NCI-H774 (cell line): ENCODE results near the gene C1QC.
"Not testable (repeated sequence)": the region's sequence is repeated elsewhere in the genome, so short reads cannot be mapped to it uniquely, and the experiment has no call there.

ENCODE experiments used
- DNase-seq: peaks from one replicate; lab custom pipeline; 2025; lab: John Stamatoyannopoulos, UW

The C1QC gene

DNA sequence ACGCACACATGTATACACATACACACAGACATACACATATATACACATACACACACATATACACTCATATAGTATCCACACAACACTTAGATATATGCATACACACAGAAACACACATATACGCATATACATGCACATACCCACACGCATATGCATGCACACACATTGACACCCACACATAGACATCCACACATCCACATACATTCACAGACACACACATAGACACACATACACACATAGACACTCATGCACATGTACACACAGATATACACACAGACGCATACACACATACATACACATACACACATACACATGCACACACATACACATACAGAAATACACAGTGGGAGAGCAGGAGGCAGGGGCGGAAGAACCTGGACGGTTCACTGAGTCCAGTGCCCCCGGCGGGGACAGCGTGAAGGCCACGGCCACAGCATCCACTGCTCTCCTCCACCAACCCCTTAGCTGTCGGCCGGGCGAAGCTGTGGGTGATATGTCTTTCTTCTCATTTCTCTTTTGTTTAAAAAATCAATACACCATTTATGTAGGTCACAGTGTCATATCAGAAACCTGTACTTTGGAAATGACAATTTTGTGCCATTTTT is 6.8 kb downstream of the C1QC start:
- DNase-seq = no peak

DNA sequence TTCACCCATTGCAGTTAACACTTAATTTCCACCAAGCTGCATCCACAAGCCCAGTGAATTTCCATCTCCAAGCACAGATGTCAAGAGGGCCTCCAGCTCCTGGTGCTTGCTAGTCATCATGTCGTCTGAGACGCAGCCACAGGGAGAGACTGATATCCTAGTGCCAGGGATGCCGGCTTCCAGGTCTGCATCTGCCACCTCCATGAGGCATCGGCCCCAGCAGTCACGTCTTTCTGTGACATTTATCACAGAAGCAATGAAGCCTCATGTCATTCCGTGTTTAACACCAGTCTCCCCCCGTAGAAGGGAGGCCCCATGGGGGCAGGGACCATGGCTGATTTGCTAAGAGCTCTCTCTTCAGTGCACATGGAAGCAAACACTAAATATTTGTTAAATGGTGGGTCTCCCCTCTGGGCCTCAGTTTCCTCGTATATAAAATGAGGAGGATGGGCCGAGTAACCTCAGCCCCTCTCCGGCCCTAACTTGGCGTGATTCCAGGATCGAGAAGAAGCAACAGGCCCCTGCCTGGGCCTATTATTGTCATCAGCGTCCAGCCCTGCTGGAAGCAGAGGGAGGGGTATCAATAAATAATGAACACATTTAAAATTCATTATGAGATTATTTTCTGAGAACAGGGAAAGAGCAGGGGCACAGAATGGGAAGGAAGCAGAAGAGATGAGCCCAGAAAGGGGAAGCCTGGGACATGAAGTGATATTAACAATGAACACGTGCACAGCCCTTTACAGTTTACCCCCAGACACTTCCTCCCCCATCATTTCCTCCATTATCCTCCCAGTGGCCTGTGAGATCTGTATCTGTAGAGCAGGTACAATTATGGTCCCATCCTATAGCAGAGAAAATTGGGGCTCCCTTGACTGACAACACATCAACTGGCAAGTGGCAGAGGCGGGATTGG is 8.8 kb downstream of the C1QC start:
- no peak for DNase-seq

DNA sequence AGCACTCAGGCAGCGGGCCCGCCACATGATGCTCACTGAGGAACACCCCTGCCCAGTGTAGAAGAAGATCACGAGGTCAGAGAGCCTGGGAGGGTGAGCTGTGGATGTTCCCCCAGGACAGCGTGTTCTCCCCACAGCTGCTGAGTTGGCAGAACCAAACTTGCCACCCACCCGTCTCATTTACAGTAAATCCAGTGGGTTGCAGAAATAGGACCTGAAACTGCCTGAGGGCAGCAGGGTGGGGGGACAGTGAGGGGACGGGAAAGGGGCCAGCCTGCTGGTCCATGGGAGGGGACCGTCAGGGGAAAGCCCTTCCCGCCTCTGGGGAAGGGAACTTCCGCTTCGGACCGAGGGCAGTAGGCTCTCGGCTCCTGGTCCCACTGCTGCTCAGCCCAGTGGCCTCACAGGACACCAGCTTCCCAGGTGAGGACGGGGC is 9.5 kb downstream of the C1QC start, which contains the start of gene C1QB:
TSS of gene C1QB (plus strand) at position 356 of the 436 bp plus-strand sequence. CDS start 6,227 bp downstream, outside the sequence.
- no peak for DNase-seq

DNA sequence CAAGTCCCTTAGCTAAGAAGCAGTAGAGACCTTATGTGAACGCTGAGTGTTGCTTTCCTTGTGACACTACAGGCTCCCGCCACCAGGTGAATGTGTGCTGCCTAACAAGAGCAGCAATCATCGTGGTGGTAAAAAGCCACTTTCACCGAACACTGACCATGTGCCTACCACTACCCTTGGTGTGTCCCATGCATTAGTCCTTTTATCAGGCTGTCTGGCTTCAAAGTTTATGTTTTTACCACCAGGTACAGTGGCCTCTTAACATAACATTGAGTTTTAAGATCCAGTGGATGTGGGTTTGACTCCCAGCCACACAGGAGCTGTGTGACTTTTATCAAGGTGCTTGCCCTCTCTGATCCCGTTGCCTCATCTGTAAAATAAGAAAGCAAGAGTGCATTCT is 11.3 kb downstream of the C1QC start:
- no peak for DNase-seq

DNA sequence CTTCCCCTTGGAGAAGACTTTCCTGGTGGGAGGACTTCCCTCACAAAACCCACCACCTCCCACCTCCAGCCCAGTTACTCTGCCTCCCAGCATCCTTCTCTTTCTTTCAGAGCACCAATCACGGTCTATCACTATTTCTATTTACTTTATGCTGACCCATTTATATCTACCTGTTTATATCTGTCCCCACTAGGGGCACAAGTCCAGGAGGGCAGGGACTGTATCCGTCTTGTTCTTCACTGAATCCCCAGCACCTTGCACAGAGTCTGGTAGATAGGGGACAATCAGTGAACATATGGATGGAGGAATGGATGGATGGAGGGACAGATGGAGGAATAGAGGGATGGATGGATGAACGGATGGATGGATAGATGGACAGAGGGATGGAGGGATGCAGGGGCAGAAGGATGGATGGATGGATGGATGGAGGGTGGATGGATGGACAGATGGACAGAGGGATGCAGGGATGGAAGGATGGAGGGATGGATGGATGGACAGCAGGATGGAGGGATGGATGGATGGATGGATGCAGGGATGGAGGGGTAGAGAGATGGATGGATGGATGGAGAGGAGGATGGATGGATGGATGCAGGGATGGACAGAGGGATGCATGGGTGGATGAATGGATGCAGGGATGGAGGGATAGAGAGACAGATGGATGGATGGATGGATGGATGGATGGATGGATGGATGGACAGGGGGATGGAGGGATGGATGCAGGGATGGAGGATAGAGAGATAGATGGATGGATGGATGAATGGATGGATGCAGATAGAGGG is 15.1 kb downstream of the C1QC start:
- no peak for DNase-seq

DNA sequence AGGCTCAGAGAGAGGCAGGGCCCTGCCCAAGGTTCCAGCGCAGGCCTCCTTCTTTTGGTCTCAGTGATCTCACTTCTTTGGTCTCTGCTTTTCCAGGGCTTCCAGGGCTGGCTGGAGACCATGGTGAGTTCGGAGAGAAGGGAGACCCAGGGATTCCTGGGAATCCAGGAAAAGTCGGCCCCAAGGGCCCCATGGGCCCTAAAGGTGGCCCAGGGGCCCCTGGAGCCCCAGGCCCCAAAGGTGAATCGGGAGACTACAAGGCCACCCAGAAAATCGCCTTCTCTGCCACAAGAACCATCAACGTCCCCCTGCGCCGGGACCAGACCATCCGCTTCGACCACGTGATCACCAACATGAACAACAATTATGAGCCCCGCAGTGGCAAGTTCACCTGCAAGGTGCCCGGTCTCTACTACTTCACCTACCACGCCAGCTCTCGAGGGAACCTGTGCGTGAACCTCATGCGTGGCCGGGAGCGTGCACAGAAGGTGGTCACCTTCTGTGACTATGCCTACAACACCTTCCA is 17.3 kb downstream of the C1QC start:
- DNase-seq = no peak

DNA sequence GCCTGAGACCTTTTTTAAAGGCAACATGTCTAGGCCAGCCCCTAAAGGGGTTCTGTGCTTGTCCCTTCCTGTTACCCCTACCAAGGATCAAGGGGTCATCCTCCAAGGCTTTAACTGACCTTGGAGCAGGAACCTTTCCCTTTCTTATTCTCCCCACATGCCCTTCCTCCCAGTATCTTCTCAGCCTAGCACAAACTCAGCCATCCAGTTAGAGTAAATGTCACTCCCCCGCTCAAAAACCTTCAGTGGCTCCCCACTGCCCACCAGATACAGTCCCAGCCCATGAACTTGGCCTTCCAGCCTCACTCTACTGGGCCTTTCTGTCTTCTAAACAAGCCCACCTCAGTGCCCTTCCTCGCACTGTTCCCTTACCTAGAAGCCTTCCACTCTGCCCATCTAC is 18.4 kb downstream of the C1QC start:
- DNase-seq = no peak

DNA sequence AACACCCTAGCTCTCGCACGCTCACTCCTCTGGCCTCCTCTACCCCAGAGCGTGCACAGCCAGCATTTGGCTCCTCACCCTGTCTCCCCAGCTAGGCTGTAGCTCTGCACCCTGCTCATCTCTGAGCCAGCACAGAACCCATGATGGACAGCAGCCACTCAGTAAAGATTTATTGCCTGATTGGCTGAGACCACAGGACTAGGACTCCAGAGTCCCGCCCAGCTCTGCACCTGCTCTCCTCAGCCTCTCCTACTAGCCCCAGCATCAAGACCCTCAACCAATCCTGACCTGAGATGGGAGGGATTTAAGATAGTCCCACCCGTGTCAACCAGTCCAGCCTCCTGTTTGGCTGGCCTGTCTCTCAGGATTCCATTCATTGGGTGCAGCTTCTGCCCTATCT is 18.9 kb downstream of the C1QC start:
- DNase-seq = peak; percentile 0

DNA sequence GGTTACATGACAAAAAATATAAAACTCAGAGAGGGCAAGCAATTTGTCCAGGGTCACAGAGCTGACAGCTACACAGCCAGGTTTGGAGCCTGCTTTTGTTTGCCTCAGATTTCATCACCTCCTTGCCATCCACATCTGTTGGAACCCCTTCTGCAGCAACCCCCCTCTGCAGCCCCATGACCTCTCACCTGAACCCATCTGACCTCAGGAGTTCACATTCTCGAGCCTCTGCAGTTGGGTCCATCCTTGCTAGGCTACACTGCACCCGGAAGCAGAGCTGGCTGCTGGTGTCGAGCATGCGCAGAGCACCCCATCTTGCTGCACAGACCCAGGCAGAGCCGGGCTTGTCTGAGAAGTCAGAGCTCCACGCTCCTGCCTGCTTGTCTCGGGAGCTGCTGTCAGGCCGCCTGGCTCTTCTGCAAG is 19.6 kb downstream of the C1QC start:
- no peak for DNase-seq

DNA sequence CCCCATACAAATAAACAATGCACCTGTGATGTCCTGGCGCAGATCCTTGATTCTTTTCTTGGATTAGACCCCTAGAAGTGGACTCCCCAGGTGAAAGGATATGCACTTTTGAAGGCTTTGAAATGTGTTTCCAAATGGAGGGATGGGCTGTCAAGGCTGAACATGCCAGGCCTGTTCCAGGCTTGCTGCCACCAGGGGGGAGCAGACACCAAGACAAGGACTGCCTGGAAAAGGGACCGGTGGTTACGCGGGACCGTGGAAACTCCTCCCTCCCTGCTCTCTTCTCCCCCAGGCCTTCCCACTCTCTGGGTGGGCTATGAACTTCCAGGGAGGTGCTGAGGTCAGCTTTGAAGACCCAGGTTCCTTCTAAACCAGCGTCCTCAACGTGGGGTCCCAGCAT is 22.3 kb downstream of the C1QC start:
- DNase-seq = no peak

DNA sequence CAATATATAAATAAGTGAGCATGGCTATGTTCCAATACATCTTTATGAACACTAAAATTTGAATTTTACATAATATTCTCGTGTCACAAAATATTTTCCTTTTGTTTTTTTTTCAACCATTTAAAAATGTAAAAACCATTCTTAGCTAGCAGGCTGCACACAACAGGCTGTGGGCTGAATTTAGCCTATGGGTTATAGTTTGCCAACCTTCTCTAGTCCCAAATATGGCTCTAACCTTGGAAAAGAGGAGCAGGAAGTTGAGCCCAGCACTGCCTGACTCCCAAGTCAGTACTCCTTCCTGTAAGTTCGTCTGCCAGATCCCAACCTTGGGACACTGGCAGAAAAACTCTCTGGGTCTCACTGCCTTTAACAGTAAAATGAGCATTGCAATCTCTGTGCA is 23.0 kb downstream of the C1QC start:
- no peak for DNase-seq

DNA sequence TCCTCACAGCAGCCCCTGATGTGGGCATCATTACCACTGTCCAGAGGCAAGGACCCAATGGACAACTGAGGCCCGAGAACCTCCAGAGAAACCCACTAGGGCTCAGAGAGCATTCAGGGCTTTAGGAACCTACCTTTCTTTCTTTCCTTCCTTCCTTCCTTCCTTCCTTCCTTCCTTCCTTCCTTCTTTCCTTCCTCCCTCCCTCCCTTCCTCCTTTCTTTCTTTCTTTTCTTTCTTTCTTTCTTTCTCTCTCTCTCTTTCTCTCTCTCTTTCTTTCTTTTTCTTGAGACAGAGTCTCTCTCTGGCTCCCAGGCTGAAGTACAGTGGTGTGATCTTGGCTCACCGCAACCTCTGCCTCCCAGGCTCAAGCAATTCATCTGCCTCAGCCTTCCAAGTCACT is 25.4 kb downstream of the C1QC start:
- DNase-seq = not testable (repeated sequence)

DNA sequence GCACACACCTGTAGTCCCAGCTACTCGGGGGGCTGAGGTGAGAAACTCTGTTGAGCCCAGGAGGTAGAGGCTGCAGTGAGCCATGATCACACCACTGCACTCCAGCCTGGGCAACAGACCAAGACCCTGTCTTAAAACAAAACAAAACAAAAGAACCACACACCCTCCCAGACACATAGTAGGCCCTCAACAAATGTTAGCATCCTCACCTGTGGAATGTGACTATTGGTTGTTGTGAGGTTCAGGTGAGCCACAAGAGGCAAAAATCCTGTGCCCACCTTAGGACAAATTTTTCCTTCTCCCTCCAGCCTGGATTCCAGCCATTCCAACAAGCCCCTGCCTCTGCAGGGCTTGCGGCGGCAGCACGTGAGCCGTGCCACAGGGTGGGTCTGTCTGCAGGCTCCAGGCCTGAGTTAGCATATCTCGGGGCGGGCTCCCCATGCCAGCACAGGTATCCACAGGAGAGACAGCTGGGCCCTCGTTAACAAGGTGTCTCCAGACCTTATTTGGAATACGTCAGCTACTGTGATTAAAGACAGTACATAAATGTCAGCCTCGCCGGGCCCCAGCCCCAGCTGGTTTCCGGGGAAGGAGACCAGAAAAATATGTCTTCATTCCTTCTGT is 27.0 kb downstream of the C1QC start:
- DNase-seq = no peak

DNA sequence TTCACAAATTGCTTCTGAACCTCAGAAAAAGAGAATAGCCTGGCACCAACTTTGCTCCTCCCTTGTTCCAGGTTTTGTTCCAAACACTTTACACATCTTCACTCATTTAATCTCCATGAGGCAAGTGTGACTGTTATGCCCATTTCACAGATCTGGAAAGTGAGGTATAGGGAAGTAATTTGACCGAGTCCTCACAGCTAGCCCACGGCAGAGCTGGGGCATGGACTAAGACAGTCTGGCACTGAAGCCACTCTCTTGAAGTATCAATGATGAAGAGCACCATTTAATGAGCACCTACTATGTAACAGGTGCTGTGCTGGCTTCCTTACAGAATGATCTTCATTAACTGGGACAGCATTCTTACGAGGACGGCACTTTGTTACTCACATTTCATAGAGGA is 28.6 kb downstream of the C1QC start:
- no peak for DNase-seq

DNA sequence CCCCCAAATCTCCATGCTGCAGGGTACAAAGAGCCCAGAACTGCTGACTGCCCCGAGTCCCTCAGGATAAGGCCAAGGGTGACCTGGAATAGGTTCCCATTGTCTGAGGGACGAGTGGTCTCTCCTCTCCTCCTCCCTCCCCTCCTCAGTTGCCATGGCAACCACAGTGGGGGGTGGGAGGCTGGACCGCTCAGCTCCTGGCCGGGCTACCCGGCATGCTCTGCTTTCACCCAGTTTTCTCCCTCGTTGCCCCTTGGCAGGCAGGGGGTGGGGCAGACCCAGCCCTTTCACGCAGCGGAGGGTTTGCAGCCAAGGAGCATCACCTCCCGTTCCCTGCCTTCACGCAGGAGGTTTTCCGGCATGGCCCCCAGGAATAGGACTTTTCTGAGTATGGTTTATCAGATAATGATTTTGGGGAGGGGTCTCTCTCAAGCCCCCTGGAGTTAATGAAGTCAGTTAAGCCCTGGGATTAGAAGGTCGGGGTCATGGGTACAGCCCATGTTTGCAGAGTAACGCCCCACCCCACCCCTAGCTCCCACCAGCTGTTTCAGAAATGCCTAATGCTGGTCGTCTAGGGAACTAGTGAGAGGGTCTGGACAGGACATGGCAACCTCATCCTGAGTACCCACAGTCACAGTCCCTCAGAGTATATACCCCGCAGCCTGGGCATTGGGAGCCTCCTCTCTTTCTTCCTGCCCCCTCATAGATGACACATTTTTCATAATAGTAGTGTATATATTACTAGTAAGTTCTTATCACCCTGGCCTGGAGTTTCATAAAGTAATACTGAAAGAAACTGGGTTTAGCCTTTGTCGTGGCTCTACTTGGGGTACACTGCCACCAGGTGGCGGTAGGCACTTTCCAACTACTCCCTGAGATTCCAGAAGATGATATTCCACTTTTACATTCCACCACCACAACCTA is 30.3 kb downstream of the C1QC start:
- no peak for DNase-seq

DNA sequence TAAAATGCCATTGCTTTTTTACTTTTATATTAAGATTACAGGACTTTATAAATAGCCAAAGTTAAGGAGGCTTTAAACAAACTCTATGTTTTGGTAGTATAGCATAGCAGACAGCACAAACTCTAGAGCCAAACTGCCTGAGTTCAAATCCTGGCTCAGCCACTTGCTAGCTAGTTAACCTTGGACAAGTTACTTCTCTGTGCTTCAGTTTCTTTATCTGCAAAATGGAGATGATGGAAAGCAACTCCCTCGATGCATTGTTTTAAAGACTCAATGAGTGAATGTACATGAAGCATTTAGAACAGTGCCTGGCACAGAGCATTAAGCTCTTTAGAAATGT is 30.9 kb downstream of the C1QC start:
- DNase-seq = no peak

DNA sequence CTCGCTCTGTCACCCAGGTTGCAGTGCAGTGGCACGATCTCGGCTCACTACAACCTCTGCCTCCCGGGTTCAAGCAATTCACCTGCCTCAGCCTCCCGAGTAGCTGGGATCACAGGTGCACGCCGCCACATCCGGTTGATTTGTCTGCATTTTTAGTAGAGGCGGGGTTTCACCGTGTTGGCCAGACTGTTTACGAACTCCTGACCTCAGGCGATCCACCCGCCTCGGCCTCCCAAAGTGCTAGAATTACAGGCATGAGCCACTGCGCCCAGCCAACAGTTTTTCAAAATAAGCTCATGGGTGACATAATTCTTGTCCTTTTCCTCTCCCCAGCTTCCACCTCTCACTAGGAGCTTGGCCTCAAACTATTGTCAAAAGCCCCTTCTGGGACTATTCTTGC is 32.7 kb downstream of the C1QC start:
- DNase-seq = not testable (repeated sequence)

DNA sequence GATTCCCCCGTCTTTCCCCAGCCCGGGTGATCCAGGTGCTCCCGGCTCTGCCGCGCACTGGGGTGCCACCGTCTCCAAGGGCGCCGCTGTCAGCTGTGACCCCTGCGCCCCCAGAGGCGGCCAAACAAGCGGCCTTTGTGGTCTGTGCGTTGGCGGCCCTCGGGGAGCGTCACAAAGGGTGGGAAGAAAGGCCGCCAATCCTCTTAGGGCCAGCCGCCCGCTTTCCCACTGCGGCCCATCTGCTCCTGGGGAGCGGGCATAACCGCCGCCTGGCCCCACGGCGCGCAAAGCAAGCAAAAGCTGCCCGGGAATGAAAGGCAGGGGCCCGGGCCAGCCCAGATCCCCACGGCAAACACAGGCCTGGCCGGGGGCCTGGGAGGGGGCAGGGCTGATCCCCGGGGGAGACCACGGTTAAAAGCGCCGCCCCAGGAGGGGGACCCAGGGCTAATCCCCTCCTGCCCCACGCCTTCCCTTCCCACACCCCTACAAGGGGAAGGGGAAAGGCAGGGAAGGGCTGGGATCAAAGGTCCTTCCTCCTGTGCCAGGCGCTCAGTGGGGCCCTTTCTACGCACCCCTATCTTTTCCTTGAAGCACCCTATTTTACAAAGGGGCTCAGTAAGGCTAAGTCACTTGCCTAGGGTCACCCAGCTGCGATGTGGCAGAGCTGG is 33.6 kb downstream of the C1QC start:
- no peak for DNase-seq

DNA sequence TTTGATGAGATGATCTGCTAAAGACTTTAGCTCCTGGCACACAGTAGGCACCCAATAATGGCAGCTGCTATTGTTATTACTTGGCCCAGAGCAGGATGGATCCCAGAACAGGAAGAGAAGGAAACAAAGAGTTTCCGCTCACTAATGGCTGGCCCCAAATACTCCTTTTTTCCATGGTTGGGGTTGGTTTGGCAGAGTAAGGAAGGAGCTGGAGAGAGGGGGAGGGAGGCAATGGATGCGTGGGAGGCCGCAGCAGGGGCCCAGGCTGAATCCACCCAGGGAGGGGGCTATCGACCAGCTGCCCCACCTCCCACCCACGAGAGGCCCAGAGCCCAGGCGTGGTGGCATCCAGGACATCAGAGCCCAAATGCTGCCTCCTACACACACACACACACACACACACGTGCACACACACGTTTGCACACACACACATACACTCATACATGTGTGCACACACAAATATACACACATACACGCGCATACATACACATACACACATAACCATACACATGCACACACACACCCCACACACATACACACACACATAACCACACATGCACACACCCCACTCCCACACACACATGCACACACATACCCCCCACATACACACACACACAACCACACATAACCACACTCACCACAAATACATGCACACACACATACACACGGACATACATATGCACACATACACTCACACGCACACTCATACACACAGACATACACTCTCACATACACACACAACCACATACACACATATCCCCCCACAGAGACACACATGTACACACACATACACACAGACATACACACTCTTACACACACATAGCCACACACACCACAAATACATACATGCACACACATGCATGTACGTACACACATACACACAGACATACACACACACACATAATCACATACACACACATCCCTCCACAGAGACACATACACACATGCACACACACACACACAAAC is 34.8 kb downstream of the C1QC start:
- DNase-seq = no peak
